NCI-H82 treated with DMSO at 0.1 percent for 48 hours (cell line): Measurements from ENCODE around the gene ARIH2.

ENCODE experiments used
- DNase-seq: peaks from one replicate; lab custom pipeline; 2025; ENCODE audit not compliant: unreplicated experiment; lab: John Stamatoyannopoulos, UW

The ARIH2 gene

GRCh38 chr3:49018707-49019006 is 100.0 kb downstream of the ARIH2 start:
- no peak for DNase-seq

- no peak for DNase-seq
Measured at GRCh38 chr3:49019941-49020329, 101.3 kb downstream of the ARIH2 start.

GRCh38 chr3:49020330-49021212 is 101.9 kb downstream of the ARIH2 start:
- DNase-seq: no peak

- peak; percentile 90 for DNase-seq
Measured at GRCh38 chr3:49021213-49021812, 102.7 kb downstream of the ARIH2 start.

GRCh38 chr3:49021813-49022687 is 103.4 kb downstream of the ARIH2 start, which contains the start of gene NDUFAF3:
TSS of gene NDUFAF3 (plus strand) at chr3:49022121. CDS start at chr3:49022145, 24 bp downstream.
- DNase-seq: peak; percentile 77

- DNase-seq: no peak
Measured at GRCh38 chr3:49022688-49023171, 104.1 kb downstream of the ARIH2 start.

- no peak for DNase-seq
Measured at GRCh38 chr3:49023775-49024174, 105.1 kb downstream of the ARIH2 start.

GRCh38 chr3:49024449-49024848 is 105.8 kb downstream of the ARIH2 start:
- no peak for DNase-seq

- no peak for DNase-seq
Measured at GRCh38 chr3:49025005-49025792, 106.6 kb downstream of the ARIH2 start.

GRCh38 chr3:49025793-49026520 is 107.3 kb downstream of the ARIH2 start:
- DNase-seq: no peak

- no peak for DNase-seq
Measured at GRCh38 chr3:49026536-49026935, 107.9 kb downstream of the ARIH2 start.

- no peak for DNase-seq
Measured at GRCh38 chr3:49027634-49028033, 109.0 kb downstream of the ARIH2 start.

- no peak for DNase-seq
Measured at GRCh38 chr3:49028298-49028672, 109.6 kb downstream of the ARIH2 start.

GRCh38 chr3:49028673-49029562 is 110.3 kb downstream of the ARIH2 start, which contains the start of gene IMPDH2:
TSS of gene IMPDH2 (minus strand) at chr3:49029398. CDS start at chr3:49029350, 48 bp downstream.
- peak; percentile 76 for DNase-seq

GRCh38 chr3:49029563-49029884 is 110.9 kb downstream of the ARIH2 start:
- DNase-seq: no peak

GRCh38 chr3:49030321-49030720 is 111.7 kb downstream of the ARIH2 start:
- no peak for DNase-seq

GRCh38 chr3:49032646-49033304 is 114.1 kb downstream of the ARIH2 start:
- no peak for DNase-seq

- DNase-seq: no peak
Measured at GRCh38 chr3:49034650-49035049, 116.0 kb downstream of the ARIH2 start.

- no peak for DNase-seq
Measured at GRCh38 chr3:49035281-49035680, 116.6 kb downstream of the ARIH2 start.
